Gastroesophageal sphincter (tissue), 3 donors: ENCODE data around the gene AGBL3.

Experiments
- CTCF ChIP-seq, 4 experiments: fragments of 200-600 bp in 2 of 4; fragments of 450-650 bp in 2 of 4; sonication (generic) in 1 of 4; IDR thresholded peaks; one replicate each; pipeline ENCODE4 v1.5.1; 2017 to 2019; ENCODE audit warnings: antibody characterized with exemption in 4 of 4, mild to moderate bottlenecking in 2 of 4, moderate library complexity in 2 of 4
- POLR2A ChIP-seq, 2 donors: fragments of 450-650 bp; IDR thresholded peaks; one replicate each; pipeline ENCODE4 v1.6.1; 2017; ENCODE audit warnings: antibody characterized with exemption in 2 of 2, mild to moderate bottlenecking in 2 of 2, moderate library complexity in 1 of 2
- POLR2AphosphoS5 ChIP-seq: sonication (generic); formaldehyde crosslinking; IDR thresholded peaks from one replicate; pipeline ENCODE4 v1.6.1; 2017; ENCODE audit warnings: antibody characterized with exemption

GRCh38 chr7:134947831-134948230 lies 38.5 kb upstream of the AGBL3 start:
- no peak for TF ChIP-seq CTCF (IDR thresholded peaks at IDR 0.05)
- TF ChIP-seq POLR2A (IDR thresholded peaks at IDR 0.05): no peak
- no peak for TF ChIP-seq POLR2AphosphoS5
